GM21619 (cell line): Measurements from ENCODE around the gene PSMB10.
A peak's percentile ranks its signal among the peaks of the same experiment; 100 is the strongest.

ENCODE experiments used
- ATAC-seq: cut with Tn5 transposase; IDR thresholded peaks from one replicate; pipeline ENCODE4 v1.9.1; 2021; ENCODE audit not compliant: unreplicated experiment

The PSMB10 gene

DNA sequence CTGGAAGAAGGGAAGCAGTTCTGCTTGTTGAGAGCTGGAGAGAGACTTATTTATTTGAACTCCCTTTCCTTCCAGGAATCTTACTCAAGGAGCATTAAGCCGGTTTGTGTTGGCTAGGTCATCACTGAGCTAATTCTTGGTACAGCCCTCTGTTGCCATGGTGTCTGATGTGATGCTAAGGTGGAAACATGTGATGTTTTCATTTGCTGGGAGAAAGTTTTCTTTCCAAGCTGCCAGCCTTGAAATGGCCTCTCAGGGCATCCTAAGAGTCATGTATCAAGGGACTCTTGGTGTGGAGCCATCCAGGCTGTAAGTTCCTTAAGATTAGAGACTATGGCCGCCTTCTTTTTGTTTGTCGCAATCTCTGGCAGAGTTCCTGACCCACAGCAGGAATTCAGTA lies 39.4 kb downstream of the PSMB10 start:
- no peak for ATAC-seq

GRCh38 chr16:67893743-67894399 lies 42.8 kb downstream of the PSMB10 start:
- peak; percentile 21 for ATAC-seq

- ATAC-seq = peak; percentile 93
Measured at GRCh38 chr16:67892899-67893742, 43.5 kb downstream of the PSMB10 start, which contains the start of gene PSKH1. Gene PSKH1, plus strand, starts transcription at chr16:67893254. Its CDS starts 15,496 bp downstream, at chr16:67908750.

GRCh38 chr16:67892375-67892774 lies 44.3 kb downstream of the PSMB10 start:
- ATAC-seq = no peak

DNA sequence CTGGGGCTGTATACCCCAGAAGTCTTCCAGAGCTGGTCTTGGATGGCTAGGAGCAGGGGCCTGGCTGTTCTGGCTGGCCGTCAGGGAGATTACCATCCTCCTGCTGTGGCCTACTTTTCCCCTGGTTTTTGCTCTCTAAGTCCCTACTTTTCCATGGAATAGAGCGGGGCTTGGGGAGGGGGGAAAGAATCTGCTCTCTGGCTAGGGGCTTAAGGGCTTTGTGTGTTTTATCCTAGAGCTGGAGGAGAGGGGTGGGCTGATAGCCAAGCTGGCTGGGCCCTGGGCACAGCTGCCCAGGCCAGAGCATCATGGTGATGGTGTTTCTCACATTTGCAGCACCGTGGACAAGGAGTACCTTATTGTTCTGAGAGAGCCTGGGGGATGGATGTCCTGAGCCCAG lies 48.3 kb downstream of the PSMB10 start:
- ATAC-seq = no peak

DNA sequence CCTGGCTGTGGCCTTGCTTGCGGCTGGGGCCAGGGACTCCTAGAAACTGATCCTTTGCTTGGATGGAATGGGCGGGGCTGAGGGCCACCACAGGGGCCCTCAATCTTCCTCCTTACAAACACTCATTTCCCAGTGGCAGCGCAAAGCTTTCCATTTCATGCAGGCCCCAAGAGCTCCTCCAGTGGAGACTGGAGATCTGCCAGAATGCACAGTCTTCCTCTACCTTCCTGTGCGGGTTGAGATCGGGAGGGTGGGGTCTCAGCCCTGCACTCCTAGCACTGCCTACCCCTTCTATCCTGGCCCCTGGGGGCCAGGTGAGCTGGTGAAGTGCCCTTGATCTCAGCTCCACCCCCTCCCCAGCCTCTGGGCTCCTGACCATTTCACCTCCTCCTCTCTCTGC lies 50.3 kb downstream of the PSMB10 start:
- ATAC-seq = no peak

DNA sequence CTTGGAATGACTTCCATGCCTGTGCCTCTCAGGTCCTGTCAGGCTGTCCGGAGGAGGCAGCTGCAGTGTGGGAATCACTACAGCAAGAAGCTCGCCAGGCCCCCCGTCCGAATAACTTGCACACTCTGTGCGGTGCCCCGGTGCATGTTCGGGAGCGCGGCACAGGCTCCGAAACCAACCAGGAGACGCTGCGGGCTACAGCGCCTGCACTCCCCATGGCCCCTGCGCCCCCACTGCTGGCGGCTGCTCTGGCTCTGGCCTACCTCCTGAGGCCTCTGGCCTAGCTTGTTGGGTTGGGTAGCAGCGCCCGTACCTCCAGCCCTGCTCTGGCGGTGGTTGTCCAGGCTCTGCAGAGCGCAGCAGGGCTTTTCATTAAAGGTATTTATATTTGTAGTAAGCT lies 50.7 kb downstream of the PSMB10 start:
- ATAC-seq = no peak

GRCh38 chr16:67885545-67885944 lies 51.1 kb downstream of the PSMB10 start:
- no peak for ATAC-seq

GRCh38 chr16:67884684-67885083 lies 52.0 kb downstream of the PSMB10 start, which contains the start of gene NRN1L:
Gene NRN1L, plus strand, starts transcription at chr16:67884885. Its CDS starts 19 bp downstream, at chr16:67884904.
- no peak for ATAC-seq
